ENCODE results near the gene DCAF16. TPM values are rescaled to one million over a fixed set of nuclear protein-coding genes. Genes with fewer than 3 reads are reported as not detected.
"Not testable (repeated sequence)": the region's sequence is repeated elsewhere in the genome, so short reads cannot be mapped to it uniquely, and the experiment has no call there.

The DCAF16 gene
- total RNA-seq = 19.2 and 21.4 TPM in 2 replicates

DNA sequence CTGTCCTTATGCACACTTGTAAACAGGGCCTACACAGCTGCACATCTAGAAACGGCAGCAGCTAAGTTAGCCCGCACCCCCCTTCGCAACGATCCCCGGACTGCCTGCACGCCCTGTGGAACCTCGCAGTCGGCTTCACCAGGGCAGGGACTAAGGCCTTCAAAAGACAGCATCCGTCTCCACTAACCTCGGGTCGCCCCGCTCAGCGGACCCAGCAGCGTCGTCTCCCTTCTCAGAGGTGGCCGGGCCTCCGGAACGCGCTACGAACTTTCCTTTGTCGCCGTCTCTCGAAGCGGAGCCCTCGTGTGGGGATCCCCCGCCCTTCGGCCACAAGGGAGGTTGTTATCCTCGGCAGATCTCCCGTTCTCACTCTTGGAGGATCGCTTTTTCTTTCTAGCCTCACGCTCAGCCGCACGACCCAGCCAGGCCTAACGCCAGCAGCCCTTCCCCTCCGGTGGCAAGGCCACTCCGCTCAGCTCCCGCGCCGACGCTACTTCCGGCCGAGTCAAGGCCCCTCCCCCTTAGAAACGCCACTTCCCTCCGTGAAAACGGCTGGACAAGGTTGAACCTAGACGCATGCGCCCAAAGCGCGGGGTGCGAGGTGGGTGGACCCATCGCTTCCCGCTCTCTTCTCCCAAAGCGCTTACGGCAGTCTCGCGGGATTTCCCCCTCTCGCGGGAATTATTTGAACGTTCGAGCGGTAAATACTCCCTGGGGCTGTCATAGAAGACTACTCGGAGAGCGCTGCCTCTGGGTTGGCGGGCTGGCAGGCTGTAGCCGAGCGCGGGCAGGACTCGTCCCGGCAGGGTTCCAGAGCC lies at the start of gene DCAF16, which contains the start of gene NCAPG:
DCAF16 (minus strand) TSS at position 498 of the 818 bp plus-strand sequence. CDS start 6,616 bp downstream, outside the sequence.
NCAPG (plus strand) TSS at position 720 of the 818 bp plus-strand sequence. CDS start 99 bp downstream, outside the sequence.
- DNase-seq = peak; percentile 100

- no peak for DNase-seq
These were observed 49.3 kb upstream of the DCAF16 start for GRCh38 chr4:17859793-17860406.

DNA sequence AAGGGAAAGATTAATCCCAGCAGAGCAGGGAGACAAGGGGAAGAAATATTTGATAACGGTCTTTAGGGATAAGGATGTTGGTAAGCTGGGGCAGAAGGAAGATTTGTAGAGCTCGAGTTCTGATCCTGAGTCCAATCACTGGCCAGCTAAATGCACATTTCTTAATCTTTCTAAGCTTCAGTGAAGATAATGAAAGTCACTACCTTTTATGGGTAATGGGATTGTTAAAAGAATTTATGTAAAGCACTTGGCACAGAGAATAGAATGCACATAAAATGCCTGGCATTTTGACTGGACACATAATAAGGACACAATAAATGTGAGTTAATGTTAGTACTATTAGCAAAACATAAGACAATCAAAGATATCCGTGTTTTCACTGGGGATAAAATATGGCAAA lies 43.5 kb upstream of the DCAF16 start:
- no peak for DNase-seq

- DNase-seq = no peak
These were observed 41.4 kb upstream of the DCAF16 start for GRCh38 chr4:17851959-17852358.

DNA sequence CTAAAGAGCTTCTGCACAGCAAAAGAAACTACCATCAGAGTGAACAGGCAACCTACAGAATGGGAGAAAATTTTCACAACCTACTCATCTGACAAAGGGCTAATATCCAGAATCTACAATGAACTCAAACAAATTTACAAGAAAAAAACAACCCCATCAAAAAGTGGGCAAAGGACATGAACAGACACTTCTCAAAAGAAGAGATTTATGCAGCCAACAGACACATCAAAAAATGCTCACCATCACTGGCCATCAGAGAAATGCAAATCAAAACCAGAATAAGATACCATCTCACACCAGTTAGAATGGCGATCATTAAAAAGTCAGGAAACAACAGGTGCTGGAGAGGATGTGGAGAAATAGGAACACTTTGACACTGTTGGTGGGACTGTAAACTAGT lies 39.7 kb upstream of the DCAF16 start:
- not testable (repeated sequence) for DNase-seq

DNA sequence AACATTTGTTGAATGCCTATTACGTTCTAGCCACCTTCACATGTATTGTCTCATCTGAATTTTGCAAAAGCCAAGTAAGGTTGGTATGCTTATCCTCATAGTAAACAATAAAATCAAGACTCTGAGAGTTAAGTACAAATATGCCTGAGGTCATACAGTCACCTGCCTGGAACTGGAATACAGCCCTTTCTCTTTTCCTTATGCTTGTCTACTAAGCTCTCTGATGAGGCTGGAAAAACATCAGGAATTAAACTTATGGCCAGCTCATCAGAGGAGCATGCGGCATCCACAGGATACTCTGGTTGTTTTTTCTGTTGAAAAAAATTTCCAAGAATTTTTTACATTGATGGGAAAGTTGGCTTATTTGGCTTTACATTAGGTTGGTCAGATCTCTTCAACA lies 35.7 kb upstream of the DCAF16 start:
- DNase-seq = no peak

GRCh38 chr4:17823871-17824669 lies 13.5 kb upstream of the DCAF16 start:
- no peak for DNase-seq

DNA sequence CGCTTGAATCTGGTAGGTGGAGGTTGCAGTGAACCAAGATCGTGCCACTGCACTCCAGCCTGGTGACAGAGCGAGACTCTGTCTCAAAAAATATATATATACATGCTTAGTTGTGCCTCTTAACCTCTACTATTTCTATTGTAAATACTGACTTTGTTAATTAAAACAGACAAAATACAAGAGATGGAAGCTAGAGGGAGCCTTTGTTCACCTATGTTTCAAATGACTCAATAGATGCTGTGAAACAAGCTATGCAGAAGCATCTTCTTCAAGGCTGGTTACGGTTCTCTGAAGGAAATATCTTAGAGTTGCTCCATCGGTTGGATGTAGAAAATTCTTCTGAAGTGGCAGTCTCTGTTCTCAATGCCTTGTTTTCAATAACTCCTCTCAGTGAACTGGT lies 6.5 kb upstream of the DCAF16 start:
- DNase-seq = peak; percentile 76

DNA sequence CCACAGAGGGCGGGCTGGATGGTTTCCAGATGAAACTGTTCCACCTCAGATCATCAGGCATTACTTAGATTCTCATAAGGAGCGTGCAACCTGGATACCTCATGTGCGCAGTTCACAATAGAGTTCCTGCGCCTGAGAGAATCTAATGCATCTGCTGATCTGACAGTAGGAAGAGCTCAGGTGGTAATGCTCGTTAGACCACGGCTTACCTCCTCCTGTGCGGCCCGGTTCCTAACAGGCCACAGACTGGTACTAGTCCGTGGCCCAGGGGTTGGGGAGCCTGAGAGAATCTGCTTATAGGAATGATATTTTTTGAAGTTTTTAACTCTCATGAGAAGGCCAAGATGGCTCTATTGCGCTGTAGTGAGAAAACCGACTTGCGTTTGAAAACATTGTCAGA lies 5.6 kb upstream of the DCAF16 start:
- DNase-seq = no peak

GRCh38 chr4:17814140-17814539 lies 3.6 kb upstream of the DCAF16 start:
- peak; percentile 78 for DNase-seq

GRCh38 chr4:17812801-17813200 lies 2.2 kb upstream of the DCAF16 start:
- DNase-seq = peak; percentile 38

DNA sequence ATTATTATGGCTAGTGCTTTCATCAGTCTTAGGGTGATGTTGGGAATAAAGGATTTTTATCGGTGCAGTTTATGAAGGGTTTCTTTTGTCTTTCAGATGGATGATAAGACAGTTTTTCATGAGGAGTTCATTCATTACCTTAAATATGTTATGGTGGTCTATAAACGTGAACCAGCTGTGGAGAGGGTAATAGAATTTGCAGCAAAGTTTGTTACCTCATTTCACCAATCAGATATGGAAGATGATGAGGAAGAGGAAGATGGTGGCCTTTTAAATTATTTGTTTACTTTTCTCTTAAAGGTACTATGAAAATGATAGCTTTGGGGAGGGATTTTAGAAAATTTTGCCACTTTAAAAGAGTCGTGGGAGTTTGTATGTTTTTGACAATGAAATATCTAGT lies 1.6 kb upstream of the DCAF16 start:
- no peak for DNase-seq

GRCh38 chr4:17811078-17811603 lies 584 bp upstream of the DCAF16 start:
- DNase-seq = no peak

DNA sequence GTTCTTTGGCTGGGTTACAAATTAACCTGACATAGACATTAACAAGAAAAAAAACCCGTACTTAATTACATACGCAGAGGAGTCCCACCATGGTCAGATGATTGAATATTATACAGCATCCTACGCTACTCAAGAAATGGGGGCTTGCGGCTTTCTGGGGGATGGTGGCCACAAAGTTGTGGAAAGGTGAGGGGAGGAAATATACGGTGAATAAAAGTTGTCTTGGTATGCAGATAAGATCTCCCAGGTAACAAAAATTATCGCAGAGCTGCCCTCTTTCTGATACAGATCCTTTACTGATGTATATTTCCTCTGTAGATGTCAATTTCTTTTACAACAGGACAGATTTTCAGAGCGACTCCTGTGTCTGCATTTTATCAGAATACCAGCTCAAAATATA lies 890 bp downstream of the DCAF16 start:
- no peak for DNase-seq

- no peak for DNase-seq
These were observed 3.1 kb downstream of the DCAF16 start for GRCh38 chr4:17807446-17807845.

DNA sequence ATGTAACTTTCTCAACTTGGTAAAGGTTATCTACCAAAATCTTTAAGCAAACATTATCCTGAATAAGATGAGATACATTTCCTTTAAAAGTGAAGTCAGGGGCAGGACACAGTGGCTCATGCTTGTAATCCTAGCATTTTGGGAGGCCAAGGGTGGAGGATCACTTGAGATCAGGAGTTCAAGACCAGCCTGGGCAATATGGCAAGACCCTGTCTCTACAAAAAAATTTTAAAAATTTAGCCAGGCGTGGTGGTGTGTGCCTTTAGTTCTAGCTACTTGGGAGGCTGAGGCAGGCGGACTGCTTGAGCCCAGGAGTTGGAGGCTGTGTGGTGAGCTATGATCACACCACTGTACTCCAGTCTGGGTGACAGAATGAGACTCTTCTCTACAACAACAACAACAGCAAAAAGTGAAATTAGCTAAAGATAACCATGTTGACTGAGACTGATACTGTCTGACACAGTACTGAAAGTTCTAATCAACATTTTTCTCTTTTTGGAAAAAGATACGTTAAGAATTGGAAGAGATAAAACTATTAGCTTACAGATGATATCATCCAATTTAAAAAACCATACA lies 4.9 kb downstream of the DCAF16 start:
- DNase-seq = no peak

DNA sequence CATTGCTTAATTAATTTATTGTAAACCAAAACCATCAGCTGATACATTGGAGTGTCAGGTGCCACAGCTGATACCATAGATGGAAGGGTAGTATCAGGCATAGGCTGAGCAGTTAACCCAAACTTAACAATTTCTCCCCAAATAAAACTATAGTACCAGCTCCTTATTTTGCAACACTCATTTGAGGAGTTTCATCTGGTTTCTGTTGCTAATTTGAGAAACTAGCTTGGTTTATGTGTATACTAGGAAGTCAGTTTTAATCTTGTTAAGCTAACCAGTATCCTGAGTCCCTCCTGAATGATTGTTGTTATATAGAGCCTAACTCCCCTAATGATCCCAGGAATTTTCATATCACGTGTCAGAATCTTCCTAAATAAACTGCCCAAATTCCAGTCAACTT lies 12.7 kb downstream of the DCAF16 start:
- no peak for DNase-seq

DNA sequence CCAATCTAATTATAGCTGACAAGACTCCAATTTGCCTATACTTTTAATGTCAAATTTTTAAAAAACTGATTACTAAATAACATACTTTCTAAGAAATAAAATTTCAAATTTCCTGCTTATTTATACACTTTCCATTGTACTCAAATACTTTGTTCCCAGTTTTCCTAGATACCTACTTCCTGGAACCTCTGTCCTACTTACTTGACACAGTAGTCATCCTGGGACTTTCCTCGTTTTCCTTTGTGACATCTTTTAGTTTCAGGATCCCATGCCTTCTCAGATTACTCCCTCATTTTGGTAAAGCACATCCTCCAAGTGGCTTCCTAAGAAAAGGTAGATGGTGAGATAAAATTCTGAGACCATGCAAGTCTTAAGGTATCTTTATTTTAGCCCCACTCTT lies 15.8 kb downstream of the DCAF16 start:
- no peak for DNase-seq

DNA sequence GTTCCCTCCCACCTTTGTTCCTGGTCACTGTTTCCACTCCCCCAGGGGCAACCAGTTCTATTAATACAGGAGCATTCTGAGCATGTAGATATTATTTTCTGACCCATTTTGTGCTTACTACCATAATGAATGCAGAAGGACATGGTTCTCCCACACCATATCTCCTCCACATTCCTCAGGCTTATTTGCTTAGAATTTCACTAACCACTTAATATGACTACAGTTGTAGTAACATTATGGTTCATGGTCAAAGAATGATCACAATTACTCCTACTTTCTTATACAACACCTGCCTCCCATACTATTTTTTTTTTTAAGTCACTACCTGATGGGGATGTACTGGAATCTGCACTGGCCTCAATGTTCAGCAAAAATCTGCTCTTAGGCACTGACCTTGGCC lies 21.6 kb downstream of the DCAF16 start:
- DNase-seq = no peak

- DNase-seq = no peak
These were observed 23.2 kb downstream of the DCAF16 start for GRCh38 chr4:17787315-17787714.

- no peak for DNase-seq
These were observed 24.0 kb downstream of the DCAF16 start for GRCh38 chr4:17786567-17786966.

DNA sequence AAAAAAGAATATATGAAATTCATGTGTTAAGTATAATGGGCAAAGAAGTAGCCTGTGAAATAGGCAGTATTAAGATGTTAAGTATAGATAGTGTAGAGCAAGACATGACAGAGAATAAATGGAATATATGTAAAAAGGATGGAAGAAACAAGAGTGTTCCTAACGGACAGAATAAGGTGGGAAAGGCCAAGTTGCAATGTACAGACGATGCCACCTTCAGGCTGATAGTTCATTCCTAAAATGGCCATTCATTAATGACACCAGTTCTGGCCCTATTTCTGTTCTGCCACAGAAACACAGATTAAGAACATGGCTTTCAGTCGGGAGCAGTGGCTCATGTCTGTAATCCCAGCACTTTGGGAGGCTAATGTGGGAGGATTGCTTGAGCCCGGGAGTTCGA lies 24.7 kb downstream of the DCAF16 start:
- DNase-seq = no peak

Measured in dermis blood vessel endothelial cell (primary cell).